Measurements from ENCODE around the gene TACSTD2.

GRCh38 chr1:58581641-58582040 is 4.6 kb upstream of the TACSTD2 start:
- TF ChIP-seq CTCF (IDR thresholded peaks at IDR 0.05) (no peak), EZH2 (IDR thresholded peaks at IDR 0.05; ENCODE audit: borderline replicate concordance, insufficient read depth, low read depth, low read length, poor library complexity, severe bottlenecking) (no peak)
